HG03097 (cell line): ENCODE data around the gene AGPAT1.

Experiments used
- ATAC-seq: cut with Tn5 transposase; IDR thresholded peaks from one replicate; pipeline ENCODE4 v1.9.1; 2021; ENCODE audit not compliant: unreplicated experiment, low FRiP score

Gene AGPAT1

GRCh38 chr6:32127409-32127716, 48.5 kb downstream of the AGPAT1 start:
- no peak for ATAC-seq

DNA sequence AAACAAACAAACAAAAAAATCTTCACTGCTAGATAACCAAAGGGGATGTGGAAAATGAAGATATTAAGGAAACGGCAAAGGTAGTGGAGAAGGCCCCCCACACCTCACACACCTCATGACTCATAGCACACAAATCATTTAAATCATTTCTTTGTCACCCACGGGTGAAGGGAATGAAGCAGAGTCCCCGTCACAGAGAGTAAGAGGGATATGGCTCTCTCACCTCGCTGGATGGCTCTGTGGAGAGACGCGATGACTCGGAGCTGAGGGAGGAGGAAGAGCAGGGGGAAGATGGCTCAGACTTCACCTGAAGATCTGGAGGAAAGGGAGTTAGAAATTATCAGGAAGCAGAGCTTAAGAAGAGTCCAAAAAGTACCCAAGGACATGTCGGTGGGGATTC, 49.0 kb downstream of the AGPAT1 start:
- ATAC-seq, result no peak

- no peak for ATAC-seq
Observed at GRCh38 chr6:32123681-32124080, 52.2 kb downstream of the AGPAT1 start.

DNA sequence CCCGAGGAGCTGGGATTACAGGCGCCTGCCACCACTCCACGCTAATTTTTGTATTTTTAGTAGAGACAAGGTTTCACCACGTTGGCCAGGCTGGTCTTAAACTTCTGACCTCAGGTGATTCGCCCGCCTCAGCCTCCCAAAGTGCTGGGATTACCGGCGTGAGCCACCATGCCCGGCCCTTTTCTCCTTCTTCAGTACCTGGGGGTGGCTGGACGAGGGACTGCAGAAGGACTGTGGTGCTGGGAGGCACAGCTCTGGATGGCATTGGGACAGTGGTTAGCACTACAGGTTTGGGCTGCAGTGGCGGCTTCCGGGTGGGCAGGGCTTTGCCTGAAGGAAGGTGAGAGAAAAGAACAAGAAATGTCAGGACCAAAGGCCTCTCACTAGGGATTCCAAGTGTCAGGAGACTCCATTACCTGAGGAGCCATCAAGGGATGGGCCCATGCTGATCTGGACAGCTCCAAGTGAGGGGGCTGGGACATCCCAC, 55.3 kb downstream of the AGPAT1 start:
- ATAC-seq, result no peak

GRCh38 chr6:32118782-32119628, 56.9 kb downstream of the AGPAT1 start:
- ATAC-seq, result no peak
